ENCODE measurements around the gene IPO11.

DNA sequence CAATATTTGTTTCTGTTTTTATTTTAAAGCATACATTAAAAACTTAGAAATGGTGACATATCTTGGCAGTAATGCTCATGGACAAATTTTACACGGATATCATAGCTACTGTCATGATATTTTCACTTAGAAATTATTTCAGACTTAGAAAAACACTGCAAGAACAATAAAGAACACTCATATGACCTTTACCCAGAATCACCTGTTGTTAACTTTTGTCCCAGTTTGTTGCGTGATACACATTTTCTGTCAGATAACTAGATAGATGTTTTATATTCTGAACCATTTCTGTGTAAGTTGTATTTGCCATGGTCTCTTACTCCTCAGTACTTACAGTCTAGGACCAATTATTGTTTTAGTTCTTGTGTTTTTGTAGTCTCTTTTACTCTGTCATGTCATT lies 162.5 kb downstream of the IPO11 start:
- no peak for TF ChIP-seq POLR2A (IDR thresholded peaks at IDR 0.05)
- TF ChIP-seq, protein P1, sequence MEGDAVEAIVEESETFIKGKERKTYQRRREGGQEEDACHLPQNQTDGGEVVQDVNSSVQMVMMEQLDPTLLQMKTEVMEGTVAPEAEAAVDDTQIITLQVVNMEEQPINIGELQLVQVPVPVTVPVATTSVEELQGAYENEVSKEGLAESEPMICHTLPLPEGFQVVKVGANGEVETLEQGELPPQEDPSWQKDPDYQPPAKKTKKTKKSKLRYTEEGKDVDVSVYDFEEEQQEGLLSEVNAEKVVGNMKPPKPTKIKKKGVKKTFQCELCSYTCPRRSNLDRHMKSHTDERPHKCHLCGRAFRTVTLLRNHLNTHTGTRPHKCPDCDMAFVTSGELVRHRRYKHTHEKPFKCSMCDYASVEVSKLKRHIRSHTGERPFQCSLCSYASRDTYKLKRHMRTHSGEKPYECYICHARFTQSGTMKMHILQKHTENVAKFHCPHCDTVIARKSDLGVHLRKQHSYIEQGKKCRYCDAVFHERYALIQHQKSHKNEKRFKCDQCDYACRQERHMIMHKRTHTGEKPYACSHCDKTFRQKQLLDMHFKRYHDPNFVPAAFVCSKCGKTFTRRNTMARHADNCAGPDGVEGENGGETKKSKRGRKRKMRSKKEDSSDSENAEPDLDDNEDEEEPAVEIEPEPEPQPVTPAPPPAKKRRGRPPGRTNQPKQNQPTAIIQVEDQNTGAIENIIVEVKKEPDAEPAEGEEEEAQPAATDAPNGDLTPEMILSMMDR (IDR thresholded peaks at IDR 0.05) = no peak

Data from thyroid gland (tissue), 4 donors.